ENCODE results near the gene SLC7A8.

SLC7A8 gene

GRCh38 chr14:23182372-23183157 is 895 bp downstream of the SLC7A8 start:
- DNase-seq (ENCODE audit: low read depth, low spot score): no peak

GRCh38 chr14:23181946-23182345 is 1.5 kb downstream of the SLC7A8 start:
- DNase-seq (ENCODE audit: low read depth, low spot score): no peak

- DNase-seq (ENCODE audit: low read depth, low spot score): no peak
Measured at GRCh38 chr14:23181453-23181852, 2.0 kb downstream of the SLC7A8 start.

- no peak for DNase-seq (ENCODE audit: low read depth, low spot score)
Measured at GRCh38 chr14:23177181-23177580, 6.3 kb downstream of the SLC7A8 start.

GRCh38 chr14:23175823-23176222 is 7.6 kb downstream of the SLC7A8 start:
- no peak for DNase-seq (ENCODE audit: low read depth, low spot score)

- no peak for DNase-seq (ENCODE audit: low read depth, low spot score)
Measured at GRCh38 chr14:23174296-23175184, 8.9 kb downstream of the SLC7A8 start.

GRCh38 chr14:23173796-23174195 is 9.7 kb downstream of the SLC7A8 start:
- DNase-seq (ENCODE audit: low read depth, low spot score): no peak

GRCh38 chr14:23173031-23173430 is 10.4 kb downstream of the SLC7A8 start:
- no peak for DNase-seq (ENCODE audit: low read depth, low spot score)

- DNase-seq (ENCODE audit: low read depth, low spot score): no peak
Measured at GRCh38 chr14:23172574-23172973, 10.9 kb downstream of the SLC7A8 start.

GRCh38 chr14:23172096-23172495 is 11.4 kb downstream of the SLC7A8 start:
- DNase-seq (ENCODE audit: low read depth, low spot score): no peak

- DNase-seq (ENCODE audit: low read depth, low spot score): no peak
Measured at GRCh38 chr14:23171222-23171975, 12.1 kb downstream of the SLC7A8 start.

GRCh38 chr14:23169622-23170021 is 13.8 kb downstream of the SLC7A8 start:
- no peak for DNase-seq (ENCODE audit: low read depth, low spot score)

GRCh38 chr14:23168246-23168645 is 15.2 kb downstream of the SLC7A8 start:
- no peak for DNase-seq (ENCODE audit: low read depth, low spot score)

- no peak for DNase-seq (ENCODE audit: low read depth, low spot score)
Measured at GRCh38 chr14:23167116-23167847, 16.2 kb downstream of the SLC7A8 start.

GRCh38 chr14:23164949-23165348 is 18.5 kb downstream of the SLC7A8 start:
- DNase-seq (ENCODE audit: low read depth, low spot score): no peak

- no peak for DNase-seq (ENCODE audit: low read depth, low spot score)
Measured at GRCh38 chr14:23164250-23164649, 19.2 kb downstream of the SLC7A8 start.

GRCh38 chr14:23163830-23164229 is 19.6 kb downstream of the SLC7A8 start:
- no peak for DNase-seq (ENCODE audit: low read depth, low spot score)

GRCh38 chr14:23162800-23163199 is 20.7 kb downstream of the SLC7A8 start:
- DNase-seq (ENCODE audit: low read depth, low spot score): no peak

GRCh38 chr14:23162005-23162404 is 21.5 kb downstream of the SLC7A8 start:
- no peak for DNase-seq (ENCODE audit: low read depth, low spot score)

- DNase-seq (ENCODE audit: low read depth, low spot score): no peak
Measured at GRCh38 chr14:23160924-23161522, 22.4 kb downstream of the SLC7A8 start.

GRCh38 chr14:23159532-23159931 is 23.9 kb downstream of the SLC7A8 start:
- no peak for DNase-seq (ENCODE audit: low read depth, low spot score)

Data from activated CD4-positive, CD25-positive, alpha-beta regulatory T cell treated with anti-CD3 and anti-CD28 coated beads, Interleukin-2, amount 50 U/mL, for 16 hours (primary cell).